Measurements from ENCODE around the gene SRD5A3.

The SRD5A3 gene

GRCh38 chr4:55378617-55379467 lies 32.8 kb downstream of the SRD5A3 start:
- no peak for DNase-seq

- no peak for DNase-seq
Observed at GRCh38 chr4:55380576-55380975, 34.5 kb downstream of the SRD5A3 start.

GRCh38 chr4:55381502-55381901 lies 35.5 kb downstream of the SRD5A3 start:
- DNase-seq, result no peak

GRCh38 chr4:55382488-55383003 lies 36.5 kb downstream of the SRD5A3 start:
- DNase-seq, result no peak

- DNase-seq, result no peak
Observed at GRCh38 chr4:55385201-55385649, 39.2 kb downstream of the SRD5A3 start.

GRCh38 chr4:55386073-55386472 lies 40.0 kb downstream of the SRD5A3 start:
- no peak for DNase-seq

- DNase-seq, result no peak
Observed at GRCh38 chr4:55386840-55387239, 40.8 kb downstream of the SRD5A3 start.

GRCh38 chr4:55393461-55394320 lies 47.6 kb downstream of the SRD5A3 start:
- DNase-seq, result no peak

- no peak for DNase-seq
Observed at GRCh38 chr4:55395218-55395528, 49.1 kb downstream of the SRD5A3 start.

GRCh38 chr4:55395529-55396307 lies 49.7 kb downstream of the SRD5A3 start, which contains the start of gene TMEM165:
Gene TMEM165 (plus strand): TSS chr4:55395957. CDS start chr4:55396190, 233 bp downstream.
- DNase-seq, result peak; percentile 93

GRCh38 chr4:55396308-55397125 lies 50.5 kb downstream of the SRD5A3 start:
- DNase-seq, result peak; percentile 76

- DNase-seq, result peak; percentile 45
Observed at GRCh38 chr4:55397126-55397436, 51.0 kb downstream of the SRD5A3 start.

GRCh38 chr4:55397520-55398321 lies 51.7 kb downstream of the SRD5A3 start:
- no peak for DNase-seq

- no peak for DNase-seq
Observed at GRCh38 chr4:55398461-55398860, 52.4 kb downstream of the SRD5A3 start.

- no peak for DNase-seq
Observed at GRCh38 chr4:55398966-55399365, 52.9 kb downstream of the SRD5A3 start.

- DNase-seq, result no peak
Observed at GRCh38 chr4:55399581-55399980, 53.5 kb downstream of the SRD5A3 start.

GRCh38 chr4:55405073-55405472 lies 59.0 kb downstream of the SRD5A3 start:
- no peak for DNase-seq

GRCh38 chr4:55406545-55406944 lies 60.5 kb downstream of the SRD5A3 start:
- no peak for DNase-seq

GRCh38 chr4:55407119-55407518 lies 61.1 kb downstream of the SRD5A3 start:
- no peak for DNase-seq

GRCh38 chr4:55407764-55408163 lies 61.7 kb downstream of the SRD5A3 start:
- DNase-seq, result no peak

Measured in right hindlimb (tissue), 1 donor.